GM19372 (cell line): ENCODE results near the gene RABGAP1.

Experiments
- ATAC-seq: cut with Tn5 transposase; IDR thresholded peaks from one replicate; pipeline ENCODE4 v1.9.1; 2021; ENCODE audit warnings: mild to moderate bottlenecking, low read depth, moderate library complexity; ENCODE audit not compliant: unreplicated experiment

The RABGAP1 gene

GRCh38 chr9:122941582-122942234 lies 888 bp downstream of the RABGAP1 start:
- no peak for ATAC-seq

- no peak for ATAC-seq
Measured at GRCh38 chr9:122944960-122945888, 4.4 kb downstream of the RABGAP1 start.

GRCh38 chr9:122946461-122947005 lies 5.7 kb downstream of the RABGAP1 start:
- no peak for ATAC-seq

GRCh38 chr9:122948313-122948712 lies 7.5 kb downstream of the RABGAP1 start:
- ATAC-seq = no peak

- no peak for ATAC-seq
Measured at GRCh38 chr9:122949696-122950095, 8.9 kb downstream of the RABGAP1 start.

- ATAC-seq = no peak
Measured at GRCh38 chr9:122950263-122950662, 9.4 kb downstream of the RABGAP1 start.

GRCh38 chr9:122951056-122951455 lies 10.2 kb downstream of the RABGAP1 start:
- no peak for ATAC-seq

GRCh38 chr9:122954253-122954691 lies 13.5 kb downstream of the RABGAP1 start:
- ATAC-seq = no peak

GRCh38 chr9:122955961-122956360 lies 15.1 kb downstream of the RABGAP1 start:
- no peak for ATAC-seq

GRCh38 chr9:122961139-122961538 lies 20.3 kb downstream of the RABGAP1 start:
- ATAC-seq = no peak

- no peak for ATAC-seq
Measured at GRCh38 chr9:122975196-122975595, 34.4 kb downstream of the RABGAP1 start.

- no peak for ATAC-seq
Measured at GRCh38 chr9:122978601-122979000, 37.8 kb downstream of the RABGAP1 start.

- no peak for ATAC-seq
Measured at GRCh38 chr9:122986010-122986409, 45.2 kb downstream of the RABGAP1 start.

GRCh38 chr9:122988141-122988540 lies 47.3 kb downstream of the RABGAP1 start:
- ATAC-seq = no peak

GRCh38 chr9:122988920-122989621 lies 48.3 kb downstream of the RABGAP1 start:
- ATAC-seq = no peak

GRCh38 chr9:122991370-122991830 lies 50.6 kb downstream of the RABGAP1 start:
- no peak for ATAC-seq

- no peak for ATAC-seq
Measured at GRCh38 chr9:122996586-122996985, 55.8 kb downstream of the RABGAP1 start.

GRCh38 chr9:122998448-122998847 lies 57.6 kb downstream of the RABGAP1 start:
- no peak for ATAC-seq

- no peak for ATAC-seq
Measured at GRCh38 chr9:123000371-123001068, 59.7 kb downstream of the RABGAP1 start.

- ATAC-seq = no peak
Measured at GRCh38 chr9:123002754-123003153, 61.9 kb downstream of the RABGAP1 start.
